22Rv1 (cell line): ENCODE measurements around the gene SLC25A13.

Experiments used
- ZFX ChIP-seq: fragments of 450-650 bp; IDR thresholded peaks from 2 replicates; pipeline ENCODE4 v1.6.1; 2017; ENCODE audit warnings: antibody characterized with exemption, borderline replicate concordance
- TF ChIP-seq, protein P1 (sequence below): fragments of 450-650 bp; IDR thresholded peaks from 2 replicates; pipeline ENCODE4 v1.5.1; 2017; ENCODE audit warnings: mild to moderate bottlenecking

DNA sequence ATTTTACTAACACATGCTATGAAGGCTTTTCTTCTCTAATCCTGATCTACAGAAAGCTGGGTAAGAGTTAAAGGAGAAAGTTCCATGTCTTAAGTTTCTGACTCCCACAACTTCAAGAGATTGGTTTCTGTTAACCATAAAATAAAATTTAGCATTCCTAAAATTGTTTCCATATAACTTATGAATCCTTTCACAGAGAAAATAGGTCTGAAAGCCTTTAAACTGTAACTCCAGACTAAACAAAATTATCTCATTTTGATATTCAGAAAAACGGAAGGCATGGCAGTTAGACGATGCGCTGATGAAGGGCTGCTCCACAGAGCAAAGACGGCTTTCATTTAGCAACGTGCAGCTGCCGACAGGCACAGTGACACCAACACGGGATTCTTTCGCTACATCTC, 133.3 kb downstream of the SLC25A13 start:
- TF ChIP-seq, protein P1, sequence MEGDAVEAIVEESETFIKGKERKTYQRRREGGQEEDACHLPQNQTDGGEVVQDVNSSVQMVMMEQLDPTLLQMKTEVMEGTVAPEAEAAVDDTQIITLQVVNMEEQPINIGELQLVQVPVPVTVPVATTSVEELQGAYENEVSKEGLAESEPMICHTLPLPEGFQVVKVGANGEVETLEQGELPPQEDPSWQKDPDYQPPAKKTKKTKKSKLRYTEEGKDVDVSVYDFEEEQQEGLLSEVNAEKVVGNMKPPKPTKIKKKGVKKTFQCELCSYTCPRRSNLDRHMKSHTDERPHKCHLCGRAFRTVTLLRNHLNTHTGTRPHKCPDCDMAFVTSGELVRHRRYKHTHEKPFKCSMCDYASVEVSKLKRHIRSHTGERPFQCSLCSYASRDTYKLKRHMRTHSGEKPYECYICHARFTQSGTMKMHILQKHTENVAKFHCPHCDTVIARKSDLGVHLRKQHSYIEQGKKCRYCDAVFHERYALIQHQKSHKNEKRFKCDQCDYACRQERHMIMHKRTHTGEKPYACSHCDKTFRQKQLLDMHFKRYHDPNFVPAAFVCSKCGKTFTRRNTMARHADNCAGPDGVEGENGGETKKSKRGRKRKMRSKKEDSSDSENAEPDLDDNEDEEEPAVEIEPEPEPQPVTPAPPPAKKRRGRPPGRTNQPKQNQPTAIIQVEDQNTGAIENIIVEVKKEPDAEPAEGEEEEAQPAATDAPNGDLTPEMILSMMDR: no peak
- TF ChIP-seq ZFX: no peak
